Ishikawa (cell line): ENCODE data around the gene PCDH15.

Experiments
- CEBPB ChIP-seq: IDR thresholded peaks from 2 replicates; pipeline ENCODE4 v1.6.1; 2012
- EGR1 ChIP-seq: IDR thresholded peaks from 2 replicates; pipeline ENCODE4 v1.6.1; 2012
- EP300 ChIP-seq: IDR thresholded peaks from 2 replicates; pipeline ENCODE4 v1.6.1; 2012; ENCODE audit warnings: borderline replicate concordance
- FOXM1 ChIP-seq: IDR thresholded peaks from 2 replicates; pipeline ENCODE4 v1.6.1; 2012; ENCODE audit warnings: low read depth, borderline replicate concordance
- MAX ChIP-seq: IDR thresholded peaks from 2 replicates; pipeline ENCODE4 v1.6.1; 2012
- RAD21 ChIP-seq: IDR thresholded peaks from 2 replicates; pipeline ENCODE4 v1.6.1; 2012; ENCODE audit warnings: low read depth
- REST ChIP-seq: IDR thresholded peaks from 2 replicates; pipeline ENCODE4 v1.6.1; 2012; ENCODE audit warnings: low read depth, mild to moderate bottlenecking
- TAF1 ChIP-seq: IDR thresholded peaks from 2 replicates; pipeline ENCODE4 v1.6.1; 2012; ENCODE audit warnings: low read depth, mild to moderate bottlenecking
- TCF12 ChIP-seq: IDR thresholded peaks from 2 replicates; pipeline ENCODE4 v1.6.1; 2012; ENCODE audit warnings: low read depth
- TEAD4 ChIP-seq: IDR thresholded peaks from 2 replicates; pipeline ENCODE4 v1.6.1; 2012
- USF1 ChIP-seq: IDR thresholded peaks from 2 replicates; pipeline ENCODE4 v1.6.1; 2012

GRCh38 chr10:54234832-54235231, 566.2 kb downstream of the PCDH15 start:
- no peak for TF ChIP-seq USF1
- no peak for TF ChIP-seq RAD21
- no peak for TF ChIP-seq EP300
- no peak for TF ChIP-seq REST
- TF ChIP-seq MAX = no peak
- TF ChIP-seq TAF1 = no peak
- no peak for TF ChIP-seq TCF12
- TF ChIP-seq TEAD4 = no peak
- no peak for TF ChIP-seq CEBPB
- TF ChIP-seq EGR1 = no peak
- no peak for TF ChIP-seq FOXM1
